Measurements from ENCODE around the gene LILRA5. TPM values are rescaled to one million over a fixed set of nuclear protein-coding genes. Genes with fewer than 3 reads are reported as not detected.
"Not testable (repeated sequence)": the region's sequence is repeated elsewhere in the genome, so short reads cannot be mapped to it uniquely, and the experiment has no call there.

LILRA5 gene
- total and polyA plus RNA-seq, 2 of the 13 experiments (the other 11 are each of a cell fraction or from before 2014, with no cell fraction given): not detected

GRCh38 chr19:54281007-54281728, 31.8 kb downstream of the LILRA5 start, which contains the start of gene LILRB2 (continued):
- TF ChIP-seq, protein P1, sequence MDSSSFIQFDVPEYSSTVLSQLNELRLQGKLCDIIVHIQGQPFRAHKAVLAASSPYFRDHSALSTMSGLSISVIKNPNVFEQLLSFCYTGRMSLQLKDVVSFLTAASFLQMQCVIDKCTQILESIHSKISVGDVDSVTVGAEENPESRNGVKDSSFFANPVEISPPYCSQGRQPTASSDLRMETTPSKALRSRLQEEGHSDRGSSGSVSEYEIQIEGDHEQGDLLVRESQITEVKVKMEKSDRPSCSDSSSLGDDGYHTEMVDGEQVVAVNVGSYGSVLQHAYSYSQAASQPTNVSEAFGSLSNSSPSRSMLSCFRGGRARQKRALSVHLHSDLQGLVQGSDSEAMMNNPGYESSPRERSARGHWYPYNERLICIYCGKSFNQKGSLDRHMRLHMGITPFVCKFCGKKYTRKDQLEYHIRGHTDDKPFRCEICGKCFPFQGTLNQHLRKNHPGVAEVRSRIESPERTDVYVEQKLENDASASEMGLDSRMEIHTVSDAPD (CRISPR knock-in tag; IDR thresholded peaks at IDR 0.05): no peak
- TF ChIP-seq PTBP1 (IDR thresholded peaks at IDR 0.05; ENCODE audit: low read depth, low read length, poor library complexity, severe bottlenecking): no peak
- TF ChIP-seq ZNF180 (CRISPR knock-in tag; IDR thresholded peaks at IDR 0.05; ENCODE audit: borderline replicate concordance, low read depth): no peak
- no peak for TF ChIP-seq ZNF296 (CRISPR knock-in tag; conservative IDR thresholded peaks at IDR 0.05)
- TF ChIP-seq CBX2 (IDR thresholded peaks at IDR 0.05; ENCODE audit: low read depth, low read length): no peak
- TF ChIP-seq CBX2 (CRISPR knock-in tag; IDR thresholded peaks at IDR 0.05; ENCODE audit: low read depth): no peak

DNA sequence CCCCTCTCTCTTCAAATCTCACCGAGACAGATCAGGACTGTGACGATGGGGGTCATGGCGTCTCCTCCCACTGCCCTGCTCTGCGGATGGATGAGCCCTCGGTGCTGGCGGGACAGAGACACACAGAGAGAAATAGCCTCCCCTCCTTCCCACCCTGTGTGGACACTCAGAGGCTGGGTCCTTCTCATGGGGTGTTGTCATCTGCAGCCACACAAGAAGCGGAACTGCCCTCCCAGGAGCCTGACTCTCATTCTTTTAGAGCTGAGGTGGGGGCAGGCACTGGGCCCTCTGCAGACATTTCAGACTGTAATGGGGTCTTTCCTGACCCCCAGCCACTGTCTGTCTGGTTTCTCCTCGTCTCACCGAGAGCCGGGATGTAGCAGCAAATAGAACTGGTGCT, 32.5 kb downstream of the LILRA5 start:
- ATAC-seq; H3K4me1 ChIP-seq (ENCODE audit: insufficient read depth, low read length); H3K4me3 ChIP-seq (replicated peaks in 1 of 3; ENCODE audit: insufficient read depth in 1 of 3, low read depth in 2 of 3, low read length in 3 of 3); H3K36me3 ChIP-seq (replicated peaks in 1 of 2; ENCODE audit: control insufficient read depth in 1 of 2, insufficient read depth in 2 of 2, low read length in 2 of 2); H3K4me2 ChIP-seq (ENCODE audit: low read depth, low read length); in situ Hi-C loops (cut with HindIII; ENCODE audit: extremely low pct_ligation_motif_present, low pct_unique_long_range_greater_than_20kb); intact Hi-C loops (cut with micrococcal nuclease; ENCODE audit: unreplicated experiment); H3K9ac ChIP-seq (ENCODE audit: insufficient read depth, low read depth, low read length); H3K79me2 ChIP-seq (ENCODE audit: insufficient read depth, low read length); H3K9me3 ChIP-seq (ENCODE audit: low read length); CTCF ChIA-PET (ENCODE audit: low intra/inter-chr PET ratio, low total read pairs); POLR2A ChIA-PET; FAIRE-seq; BruUV-seq (replicated peaks); H3K27ac ChIP-seq (ENCODE audit: extremely low read length, insufficient read depth, low read length); DNase-seq (ENCODE audit: low spot score); H4K20me1 ChIP-seq (ENCODE audit: insufficient read depth, low read length); H2AFZ ChIP-seq (ENCODE audit: low read length): not testable (repeated sequence)
- H3K27me3 ChIP-seq (ENCODE audit: control insufficient read depth in 1 of 2, insufficient read depth in 2 of 2, low read length in 2 of 2): peaks cover 4 to 48% of the 10 kb centered on the region in 2 experiments
- 38% methylated on average over 4 of the region's 10 CpGs for WGBS (ENCODE audit: low lambda C conversion rate)

DNA sequence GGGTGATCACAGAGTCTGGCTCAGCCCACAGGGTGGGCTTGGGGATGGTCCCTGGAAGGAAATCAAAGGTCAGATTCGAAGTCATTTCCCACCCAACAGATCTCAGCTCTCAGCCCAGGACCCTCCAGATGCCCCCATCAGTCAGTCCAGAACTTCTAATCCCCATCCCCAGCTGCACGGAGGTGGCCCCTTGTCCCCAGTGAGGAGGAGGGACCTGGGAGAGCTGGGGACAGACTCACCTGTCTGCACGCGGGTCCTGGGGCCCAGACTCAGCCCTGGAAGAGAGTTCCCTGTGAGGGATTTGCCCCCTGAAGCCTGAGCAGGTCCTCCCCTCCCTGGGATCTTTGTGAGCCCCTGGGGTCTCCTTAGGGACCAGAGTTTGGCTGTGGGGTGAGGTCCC, 32.9 kb downstream of the LILRA5 start:
- ATAC-seq; H3K4me2 ChIP-seq (ENCODE audit: low read depth, low read length); H3K27ac ChIP-seq (ENCODE audit: extremely low read length, insufficient read depth, low read length); FAIRE-seq; intact Hi-C loops (cut with micrococcal nuclease; ENCODE audit: unreplicated experiment); H2AFZ ChIP-seq (ENCODE audit: low read length); CTCF ChIA-PET (ENCODE audit: low intra/inter-chr PET ratio, low total read pairs); DNase-seq (ENCODE audit: low spot score); H3K9me3 ChIP-seq (ENCODE audit: low read length); H3K36me3 ChIP-seq (replicated peaks in 1 of 2; ENCODE audit: control insufficient read depth in 1 of 2, insufficient read depth in 2 of 2, low read length in 2 of 2); H3K79me2 ChIP-seq (ENCODE audit: insufficient read depth, low read length); H3K4me1 ChIP-seq (ENCODE audit: insufficient read depth, low read length); H4K20me1 ChIP-seq (ENCODE audit: insufficient read depth, low read length); POLR2A ChIA-PET; in situ Hi-C loops (cut with HindIII; ENCODE audit: extremely low pct_ligation_motif_present, low pct_unique_long_range_greater_than_20kb); H3K9ac ChIP-seq (ENCODE audit: insufficient read depth, low read depth, low read length); BruUV-seq (replicated peaks); H3K4me3 ChIP-seq (replicated peaks in 1 of 3; ENCODE audit: insufficient read depth in 1 of 3, low read depth in 2 of 3, low read length in 3 of 3): not testable (repeated sequence)
- peaks cover 4 to 48% of the 10 kb centered on the region in 2 experiments for H3K27me3 ChIP-seq (ENCODE audit: control insufficient read depth in 1 of 2, insufficient read depth in 2 of 2, low read length in 2 of 2)
- WGBS (ENCODE audit: low lambda C conversion rate): no CpG with 5 or more reads among the region's 4 CpGs
